Measurements from ENCODE around the gene CCNY.
A peak's percentile ranks its signal among the peaks of the same experiment; 100 is the strongest.

DNA sequence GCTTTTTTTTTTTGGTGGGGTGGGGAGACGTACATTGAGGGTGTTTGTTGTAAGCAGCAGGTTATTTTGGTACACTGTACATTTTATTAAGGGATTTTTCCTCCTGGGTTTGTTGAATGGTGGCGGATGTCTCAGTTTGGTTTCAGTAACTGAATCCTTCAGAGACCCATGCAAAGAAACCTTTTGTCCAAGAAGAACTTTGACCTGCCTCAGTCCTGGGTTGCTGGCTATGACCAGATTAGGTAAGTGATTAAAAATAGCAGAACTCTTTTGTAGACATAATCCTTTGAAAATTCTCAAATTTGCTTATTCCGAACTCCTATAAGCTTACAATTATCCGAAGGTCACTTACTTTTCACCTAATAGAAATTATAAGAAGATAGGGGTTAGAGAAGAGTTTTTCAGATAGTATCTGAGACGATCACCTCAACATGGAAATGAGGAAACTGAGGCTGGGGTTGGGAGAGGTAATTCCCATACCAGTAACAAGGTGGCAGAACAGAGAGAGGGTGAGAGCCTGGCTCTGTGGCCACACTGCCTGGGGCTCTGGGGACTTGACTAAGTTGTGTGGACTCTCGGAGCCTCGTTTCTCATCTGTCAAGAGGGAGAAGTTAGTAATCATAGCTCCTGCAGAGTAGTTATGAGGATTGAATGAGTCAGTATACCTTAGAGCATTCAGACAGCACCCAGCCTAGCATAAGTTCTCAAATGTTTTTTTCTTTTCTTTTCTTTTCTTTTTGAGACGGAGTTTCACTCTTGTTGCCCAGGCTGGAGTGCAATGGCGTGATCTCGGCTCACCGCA, 87.4 kb downstream of the CCNY start:
- TF ChIP-seq, protein P1, sequence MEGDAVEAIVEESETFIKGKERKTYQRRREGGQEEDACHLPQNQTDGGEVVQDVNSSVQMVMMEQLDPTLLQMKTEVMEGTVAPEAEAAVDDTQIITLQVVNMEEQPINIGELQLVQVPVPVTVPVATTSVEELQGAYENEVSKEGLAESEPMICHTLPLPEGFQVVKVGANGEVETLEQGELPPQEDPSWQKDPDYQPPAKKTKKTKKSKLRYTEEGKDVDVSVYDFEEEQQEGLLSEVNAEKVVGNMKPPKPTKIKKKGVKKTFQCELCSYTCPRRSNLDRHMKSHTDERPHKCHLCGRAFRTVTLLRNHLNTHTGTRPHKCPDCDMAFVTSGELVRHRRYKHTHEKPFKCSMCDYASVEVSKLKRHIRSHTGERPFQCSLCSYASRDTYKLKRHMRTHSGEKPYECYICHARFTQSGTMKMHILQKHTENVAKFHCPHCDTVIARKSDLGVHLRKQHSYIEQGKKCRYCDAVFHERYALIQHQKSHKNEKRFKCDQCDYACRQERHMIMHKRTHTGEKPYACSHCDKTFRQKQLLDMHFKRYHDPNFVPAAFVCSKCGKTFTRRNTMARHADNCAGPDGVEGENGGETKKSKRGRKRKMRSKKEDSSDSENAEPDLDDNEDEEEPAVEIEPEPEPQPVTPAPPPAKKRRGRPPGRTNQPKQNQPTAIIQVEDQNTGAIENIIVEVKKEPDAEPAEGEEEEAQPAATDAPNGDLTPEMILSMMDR (conservative IDR thresholded peaks at IDR 0.05 in 1 of 2, IDR thresholded peaks at IDR 0.05 in 1 of 2; ENCODE audit: extremely low read depth in 1 of 2, insufficient read depth in 1 of 2, low read depth in 1 of 2, low read length in 2 of 2): peak; percentile 2 to 18
- no peak for TF ChIP-seq EZH2 (IDR thresholded peaks at IDR 0.05; ENCODE audit: borderline replicate concordance, low read length)

Data from mammary epithelial cell (primary cell).